HG03135 (cell line): ENCODE results near the gene PLXNA2.

ENCODE experiments used
- ATAC-seq: cut with Tn5 transposase; IDR thresholded peaks from one replicate; pipeline ENCODE4 v1.9.1; 2021; ENCODE audit warnings: mild to moderate bottlenecking, moderate library complexity; ENCODE audit not compliant: unreplicated experiment

PLXNA2 gene

GRCh38 chr1:208078752-208079151 is 165.4 kb downstream of the PLXNA2 start:
- no peak for ATAC-seq

GRCh38 chr1:208077232-208078075 is 166.7 kb downstream of the PLXNA2 start:
- ATAC-seq: no peak

GRCh38 chr1:208074353-208074752 is 169.8 kb downstream of the PLXNA2 start:
- no peak for ATAC-seq

- no peak for ATAC-seq
These were observed 172.7 kb downstream of the PLXNA2 start for GRCh38 chr1:208071435-208072031.

- no peak for ATAC-seq
These were observed 174.3 kb downstream of the PLXNA2 start for GRCh38 chr1:208069908-208070307.

- no peak for ATAC-seq
These were observed 174.9 kb downstream of the PLXNA2 start for GRCh38 chr1:208069317-208069716.

- no peak for ATAC-seq
These were observed 175.3 kb downstream of the PLXNA2 start for GRCh38 chr1:208068908-208069307.

- ATAC-seq: no peak
These were observed 175.8 kb downstream of the PLXNA2 start for GRCh38 chr1:208068407-208068806.

GRCh38 chr1:208066583-208066982 is 177.6 kb downstream of the PLXNA2 start:
- ATAC-seq: no peak

- no peak for ATAC-seq
These were observed 178.3 kb downstream of the PLXNA2 start for GRCh38 chr1:208065862-208066261.

- no peak for ATAC-seq
These were observed 182.6 kb downstream of the PLXNA2 start for GRCh38 chr1:208061632-208062031.

- ATAC-seq: no peak
These were observed 183.1 kb downstream of the PLXNA2 start for GRCh38 chr1:208061118-208061517.

- ATAC-seq: no peak
These were observed 183.8 kb downstream of the PLXNA2 start for GRCh38 chr1:208060215-208060869.

- no peak for ATAC-seq
These were observed 184.7 kb downstream of the PLXNA2 start for GRCh38 chr1:208059409-208060001.

- no peak for ATAC-seq
These were observed 185.4 kb downstream of the PLXNA2 start for GRCh38 chr1:208058756-208059155.

GRCh38 chr1:208058267-208058666 is 185.9 kb downstream of the PLXNA2 start:
- ATAC-seq: no peak

- ATAC-seq: no peak
These were observed 187.1 kb downstream of the PLXNA2 start for GRCh38 chr1:208057056-208057455.

GRCh38 chr1:208055535-208055934 is 188.6 kb downstream of the PLXNA2 start:
- ATAC-seq: no peak

- no peak for ATAC-seq
These were observed 189.2 kb downstream of the PLXNA2 start for GRCh38 chr1:208054911-208055379.

GRCh38 chr1:208054485-208054884 is 189.7 kb downstream of the PLXNA2 start:
- ATAC-seq: no peak

- no peak for ATAC-seq
These were observed 190.5 kb downstream of the PLXNA2 start for GRCh38 chr1:208053661-208054060.
